Smooth muscle cell (in vitro differentiated cells): ENCODE data around the gene LIME1. TPM values are rescaled to one million over a fixed set of nuclear protein-coding genes. Genes with fewer than 3 reads are reported as not detected.

Source experiments
- DNase-seq: peaks from one replicate; lab custom pipeline; 2025; ENCODE audit not compliant: unreplicated experiment; lab: John Stamatoyannopoulos, UW
- H2AFZ ChIP-seq: fragments of 200-600 bp; sonication (generic); 2 replicates; pipeline ENCODE4 v1.6.0; 2016; ENCODE audit warnings: antibody characterized with exemption, low read depth, mild to moderate bottlenecking
- H3F3A ChIP-seq: fragments of 200-600 bp; sonication (generic); 2 replicates; pipeline ENCODE4 v1.6.0; 2017; ENCODE audit warnings: antibody characterized with exemption, low read depth
- H3K27ac ChIP-seq: fragments of 200-600 bp; sonication (generic); 2 replicates; pipeline ENCODE4 v1.5.1; 2016; ENCODE audit warnings: low read depth, mild to moderate bottlenecking
- H3K27me3 ChIP-seq: fragments of 200-600 bp; sonication (generic); 2 replicates; pipeline ENCODE4 v1.6.1; 2016; ENCODE audit warnings: low read depth, mild to moderate bottlenecking
- H3K36me3 ChIP-seq: fragments of 200-600 bp; sonication (generic); 2 replicates; pipeline ENCODE4 v1.5.1; 2016; ENCODE audit warnings: low read depth
- H3K4me1 ChIP-seq: fragments of 200-600 bp; sonication (generic); 2 replicates; pipeline ENCODE4 v1.5.1; 2016; ENCODE audit warnings: low read depth
- H3K4me2 ChIP-seq: fragments of 200-600 bp; sonication (generic); 2 replicates; pipeline ENCODE4 v1.6.0; 2016; ENCODE audit warnings: mild to moderate bottlenecking
- H3K4me3 ChIP-seq: fragments of 200-600 bp; sonication (generic); 2 replicates; pipeline ENCODE4 v1.5.1; 2016; ENCODE audit warnings: mild to moderate bottlenecking
- H3K79me2 ChIP-seq: fragments of 200-600 bp; sonication (generic); 2 replicates; pipeline ENCODE4 v1.6.0; 2016; ENCODE audit warnings: low read depth, mild to moderate bottlenecking
- H3K9ac ChIP-seq: fragments of 200-600 bp; sonication (generic); 2 replicates; pipeline ENCODE4 v1.6.0; 2016; ENCODE audit warnings: low read depth
- H3K9me3 ChIP-seq: fragments of 200-600 bp; sonication (generic); replicated peaks from 2 replicates; pipeline ENCODE4 v1.5.1; 2016; ENCODE audit warnings: low read depth
- H4K20me1 ChIP-seq: fragments of 200-600 bp; sonication (generic); 2 replicates; pipeline ENCODE4 v1.6.0; 2016; ENCODE audit warnings: low read depth
- CTCF ChIP-seq: fragments of 200-600 bp; sonication (generic); IDR thresholded peaks from 2 replicates; pipeline ENCODE4 v1.5.1; 2017; ENCODE audit warnings: borderline replicate concordance, mild to moderate bottlenecking, antibody characterized with exemption; ENCODE audit not compliant: insufficient read depth, poor library complexity, severe bottlenecking
- WGBS: methylation state at CpG from one replicate; pipeline ENCODE4 v1.1.7; 2016; ENCODE audit warnings: low lambda C conversion rate; 5-methylcytosine and 5-hydroxymethylcytosine counted together
- polyA plus RNA-seq: library from polyadenylated mRNA; unstranded; fragments of >200 nt; fragmentation: Nextera tagmentation; extraction: Ambion mirVana; gene quantifications from 2 replicates; pipeline ENCODE4 v1.2.1, GENCODE V29; 2016
- total RNA-seq: library from RNA; depleted of rRNA; stranded (reverse); fragments of >200 nt; gene quantifications from 2 replicates; pipeline ENCODE4 v1.2.3, GENCODE V29; 2014

LIME1 gene
- total and polyA plus RNA-seq, 2 experiments from 2014 or later: 6.9 to 7.2 TPM

DNA sequence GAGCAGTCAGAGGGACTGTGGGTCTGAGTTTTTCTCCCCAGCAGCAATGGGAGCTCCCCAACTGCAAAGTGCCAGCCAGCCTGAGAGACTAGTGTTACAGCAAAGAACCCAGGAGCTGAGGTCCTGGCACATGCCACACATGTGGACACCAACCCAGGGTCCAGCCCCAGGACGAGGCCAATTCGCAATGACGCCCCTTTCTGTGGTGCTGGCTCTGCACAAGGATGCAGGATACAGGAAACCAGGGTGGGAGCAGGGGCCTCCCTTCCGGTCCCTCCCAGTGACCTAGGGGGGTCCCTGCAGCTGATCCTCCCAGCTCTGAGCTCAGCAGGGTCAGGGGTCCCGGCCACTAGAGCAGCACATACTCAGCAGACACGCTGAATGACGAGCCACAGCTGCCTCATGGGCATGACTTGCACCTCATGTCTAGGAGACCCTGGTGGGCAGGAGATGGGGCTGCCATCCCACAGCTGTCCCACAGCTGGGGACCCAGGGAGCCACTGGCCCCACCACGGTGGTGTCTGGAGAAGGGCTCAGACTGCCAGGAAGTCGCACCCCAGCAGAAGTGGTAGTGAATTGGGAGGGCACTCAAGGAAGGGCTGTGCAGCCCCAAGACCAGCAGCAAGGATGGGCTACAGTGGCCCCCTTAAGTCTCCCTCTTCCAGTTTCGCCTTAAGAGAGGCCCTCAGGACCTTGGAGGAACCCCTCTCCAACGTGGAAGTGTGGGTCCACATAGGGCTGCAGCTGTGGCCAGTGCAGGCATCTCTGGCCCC, 32.3 kb upstream of the LIME1 start:
- Histone ChIP-seq H4K20me1 (peaks cover 7% of the 10 kb centered on the region), H3K79me2 (peaks cover 35% of the 10 kb centered on the region), H3K4me1 (peaks cover 19% of the 10 kb centered on the region), H3K27ac (no peak overlapping the region), H3K4me3 (no peak overlapping the region), H3F3A (no peaks in the 10 kb centered on the region), H2AFZ (no peak overlapping the region), H3K27me3 (no peaks in the 10 kb centered on the region), H3K9me3 (no peaks in the 10 kb centered on the region), H3K4me2 (no peak overlapping the region), H3K36me3 (no peaks in the 10 kb centered on the region), H3K9ac (no peak overlapping the region)
- TF ChIP-seq CTCF: no peak
- 96% methylated on average over 11 of the region's 11 CpGs for whole genome bisulfite sequencing
- no peak for DNase-seq

DNA sequence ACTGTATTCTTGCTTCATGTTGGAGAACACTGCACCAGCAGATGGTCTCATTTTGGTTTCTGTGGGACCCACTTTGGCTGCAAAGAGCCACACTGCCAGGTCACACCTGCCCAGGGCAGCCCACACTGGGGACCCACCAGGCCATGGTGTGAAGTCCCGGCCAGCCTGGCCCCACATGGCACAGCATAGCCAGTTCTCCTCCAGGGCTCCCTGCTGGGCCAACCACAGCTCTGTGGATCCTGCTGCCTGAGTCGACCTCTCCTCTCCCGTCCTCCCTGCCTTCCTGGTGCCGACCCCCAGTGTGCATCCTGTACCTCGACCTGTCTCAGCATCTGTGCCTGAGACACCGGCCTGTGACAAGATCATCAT, 31.7 kb upstream of the LIME1 start:
- no peaks in the 10 kb centered on the region for H3F3A ChIP-seq

GRCh38 chr20:63705232-63706026, 31.0 kb upstream of the LIME1 start:
- Histone ChIP-seq H3K27ac (no peak overlapping the region), H3K4me3 (no peak overlapping the region), H3K9me3 (no peaks in the 10 kb centered on the region), H4K20me1 (peaks cover 11% of the 10 kb centered on the region), H3K9ac (no peak overlapping the region), H3K27me3 (no peaks in the 10 kb centered on the region), H3K4me1 (peaks cover 14% of the 10 kb centered on the region), H3K4me2 (no peak overlapping the region), H3K36me3 (no peaks in the 10 kb centered on the region), H3K79me2 (peaks cover 48% of the 10 kb centered on the region), H3F3A (no peaks in the 10 kb centered on the region), H2AFZ (no peak overlapping the region)
- TF ChIP-seq CTCF: no peak
- WGBS: 97% methylated on average over 8 of the region's 8 CpGs
- DNase-seq: no peak

More for the DNA sequence above, 31.7 kb upstream of the LIME1 start:
- peaks cover 14% of the 10 kb centered on the region for H3K4me1 ChIP-seq
- WGBS: 83% methylated on average over 6 of the region's 6 CpGs
- H3K9ac ChIP-seq: no peak overlapping the region
- no peak for DNase-seq
- H3K27me3 ChIP-seq: no peaks in the 10 kb centered on the region
- no peak overlapping the region for H3K4me3 ChIP-seq
- H4K20me1 ChIP-seq: peaks cover 11% of the 10 kb centered on the region
- H3K27ac ChIP-seq: no peak overlapping the region
- no peak overlapping the region for H2AFZ ChIP-seq
- H3K79me2 ChIP-seq: peaks cover 41% of the 10 kb centered on the region
- H3K36me3 ChIP-seq: no peaks in the 10 kb centered on the region
- no peak overlapping the region for H3K4me2 ChIP-seq
- no peaks in the 10 kb centered on the region for H3K9me3 ChIP-seq
- no peak for TF ChIP-seq CTCF
